ENCODE results near the gene ANO7.

Gene ANO7

GRCh38 chr2:241198381-241199279 lies 10.2 kb downstream of the ANO7 start:
- H3K4me3 ChIP-seq (ENCODE audit: low read depth, low read length): no peak overlapping the region
- no peak for TF ChIP-seq CTCF (IDR thresholded peaks at IDR 0.05; ENCODE audit: insufficient read depth, low read length, missing control alignments)
- POLR2A ChIA-PET: no interaction called here
- no peak for DNase-seq (ENCODE audit: low read depth, low spot score)
- CTCF ChIA-PET: no interaction called here

- H3K4me3 ChIP-seq (ENCODE audit: low read depth, low read length): no peak overlapping the region
- no peak for TF ChIP-seq CTCF (IDR thresholded peaks at IDR 0.05; ENCODE audit: insufficient read depth, low read length, missing control alignments)
- POLR2A ChIA-PET: no interaction called here
- CTCF ChIA-PET: no interaction called here
- no peak for DNase-seq (ENCODE audit: low read depth, low spot score)
These were observed 10.8 kb downstream of the ANO7 start for GRCh38 chr2:241199286-241199685.

- no peak for TF ChIP-seq CTCF (IDR thresholded peaks at IDR 0.05; ENCODE audit: insufficient read depth, low read length, missing control alignments)
- H3K4me3 ChIP-seq (ENCODE audit: low read depth, low read length): no peak overlapping the region
- POLR2A ChIA-PET: no interaction called here
- no peak for DNase-seq (ENCODE audit: low read depth, low spot score)
- CTCF ChIA-PET: no interaction called here
These were observed 11.7 kb downstream of the ANO7 start for GRCh38 chr2:241199897-241200821.

- no peak overlapping the region for H3K4me3 ChIP-seq (ENCODE audit: low read depth, low read length)
- POLR2A ChIA-PET: no interaction called here
- no peak for TF ChIP-seq CTCF (IDR thresholded peaks at IDR 0.05; ENCODE audit: insufficient read depth, low read length, missing control alignments)
- no peak for DNase-seq (ENCODE audit: low read depth, low spot score)
- CTCF ChIA-PET: no interaction called here
These were observed 12.4 kb downstream of the ANO7 start for GRCh38 chr2:241200822-241201395.

GRCh38 chr2:241201445-241202267 lies 13.2 kb downstream of the ANO7 start:
- CTCF ChIA-PET: no interaction called here
- POLR2A ChIA-PET: interaction anchor here (0.5 kb wide), 1 partner anchor 22 kb away, joined by 3 read pairs; no protein-coding TSS in a partner anchor
- no peak overlapping the region for H3K4me3 ChIP-seq (ENCODE audit: low read depth, low read length)
- TF ChIP-seq CTCF (IDR thresholded peaks at IDR 0.05; ENCODE audit: insufficient read depth, low read length, missing control alignments): no peak
- DNase-seq (ENCODE audit: low read depth, low spot score): no peak

All from AG04449 (cell line).